Body of pancreas (tissue), 4 donors: Measurements from ENCODE around the gene DFFB. TPM values are rescaled to one million over a fixed set of nuclear protein-coding genes. Genes with fewer than 3 reads are reported as not detected.

ENCODE experiments used
- ATAC-seq: fragments of 150-250 bp; one replicate; pipeline ENCODE4 v1.9.1; 2016
- DNase-seq, 4 donors: peaks; one replicate each; pipeline ENCODE4 v3.0.0-alpha.2; 2019
- H3K27ac ChIP-seq, 4 donors: fragments of 200-600 bp; sonication (generic); 1 replicate in 3 of 4; 2 replicates in 1 of 4; pipeline versions ENCODE4 v1.5.1 to v1.6.1; 2016 to 2019; ENCODE audit warnings: mild to moderate bottlenecking in 1 of 4, mixed read lengths in 1 of 4, moderate library complexity in 1 of 4
- H3K27me3 ChIP-seq, 2 donors: fragments of 200-600 bp; sonication (generic); one replicate each; pipeline ENCODE4 v1.6.0; 2016; ENCODE audit warnings: mild to moderate bottlenecking in 1 of 2
- H3K36me3 ChIP-seq, 2 donors: fragments of 200-600 bp; sonication (generic); replicated peaks in 1 of 2; 2 replicates each; pipeline ENCODE4 v1.5.1; 2016; ENCODE audit warnings: low read depth in 2 of 2; ENCODE audit not compliant: insufficient read depth in 1 of 2
- H3K4me1 ChIP-seq: fragments of 200-600 bp; sonication (generic); one replicate; pipeline ENCODE4 v1.6.0; 2016
- H3K4me3 ChIP-seq, 2 donors: fragments of 200-600 bp; sonication (generic); 1 replicate in 1 of 2; 2 replicates in 1 of 2; pipeline ENCODE4 v1.5.1; 2016 to 2019
- H3K9me3 ChIP-seq, 3 donors: fragments of 200-600 bp; sonication (generic); 1 replicate in 2 of 3; 2 replicates in 1 of 3; pipeline ENCODE4 v1.5.1; 2016
- POLR2A ChIP-seq, 3 donors: fragments of 450-650 bp; IDR thresholded peaks; one replicate each; pipeline ENCODE4 v1.6.1; 2016; ENCODE audit warnings: antibody characterized with exemption in 3 of 3, mild to moderate bottlenecking in 2 of 3
- WGBS, 2 donors: methylation state at CpG; one replicate each; pipeline ENCODE4 v1.1.5; 2017; 5-methylcytosine and 5-hydroxymethylcytosine counted together
- intact Hi-C: fragments of 100-400 bp; cut with DNase I; formaldehyde crosslinking; loops from one replicate; pipeline ENCODE4 v1.15.1; 2023
- total RNA-seq, 2 donors: library from RNA; depleted of rRNA; stranded (reverse); fragments of >200 nt; gene quantifications; one replicate each; pipeline ENCODE4 v1.1.0, GENCODE V29; 2016
- TF ChIP-seq, protein P1 (sequence below), 7 experiments: fragments of 450-650 bp in 4 of 7; fragments of 200-600 bp in 3 of 7; sonication (generic) in 3 of 7; IDR thresholded peaks; one replicate each; pipeline ENCODE4 v1.5.1; 2016 to 2019; ENCODE audit warnings: antibody characterized with exemption in 7 of 7

Gene DFFB
- total RNA-seq, 2 donors from 2014 or later: 6.5 to 13.5 TPM

DNA sequence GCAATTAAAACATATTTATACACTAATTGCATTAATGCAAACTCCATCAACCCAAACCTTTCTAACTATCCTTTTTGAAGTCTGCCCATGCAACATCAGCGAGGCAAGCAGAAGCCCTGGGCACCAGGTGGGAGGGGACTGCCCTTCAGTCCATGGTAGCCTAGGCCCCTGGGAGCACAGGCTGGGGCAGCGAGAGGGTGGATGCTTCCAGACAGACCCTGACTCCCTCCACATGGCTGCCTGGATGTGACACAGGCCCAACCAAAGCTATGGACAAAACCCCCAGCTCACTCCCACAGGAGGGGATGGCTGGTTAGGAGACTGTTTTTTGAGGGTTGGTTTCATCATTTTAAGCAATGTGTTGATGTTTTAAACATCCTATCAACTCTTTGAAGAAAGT lies 43.2 kb upstream of the DFFB start:
- TF ChIP-seq, protein P1, sequence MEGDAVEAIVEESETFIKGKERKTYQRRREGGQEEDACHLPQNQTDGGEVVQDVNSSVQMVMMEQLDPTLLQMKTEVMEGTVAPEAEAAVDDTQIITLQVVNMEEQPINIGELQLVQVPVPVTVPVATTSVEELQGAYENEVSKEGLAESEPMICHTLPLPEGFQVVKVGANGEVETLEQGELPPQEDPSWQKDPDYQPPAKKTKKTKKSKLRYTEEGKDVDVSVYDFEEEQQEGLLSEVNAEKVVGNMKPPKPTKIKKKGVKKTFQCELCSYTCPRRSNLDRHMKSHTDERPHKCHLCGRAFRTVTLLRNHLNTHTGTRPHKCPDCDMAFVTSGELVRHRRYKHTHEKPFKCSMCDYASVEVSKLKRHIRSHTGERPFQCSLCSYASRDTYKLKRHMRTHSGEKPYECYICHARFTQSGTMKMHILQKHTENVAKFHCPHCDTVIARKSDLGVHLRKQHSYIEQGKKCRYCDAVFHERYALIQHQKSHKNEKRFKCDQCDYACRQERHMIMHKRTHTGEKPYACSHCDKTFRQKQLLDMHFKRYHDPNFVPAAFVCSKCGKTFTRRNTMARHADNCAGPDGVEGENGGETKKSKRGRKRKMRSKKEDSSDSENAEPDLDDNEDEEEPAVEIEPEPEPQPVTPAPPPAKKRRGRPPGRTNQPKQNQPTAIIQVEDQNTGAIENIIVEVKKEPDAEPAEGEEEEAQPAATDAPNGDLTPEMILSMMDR (IDR thresholded peaks at IDR 0.05): no peak
- H3K4me3 ChIP-seq: no peak overlapping the region
- ATAC-seq (no peak), DNase-seq (no peak)
- H3K9me3 ChIP-seq: no peaks in the 10 kb centered on the region
- WGBS, 2 donors: 89 to 100% methylated on average over 1 to 2 of the region's 2 CpGs
- peaks cover 0 to 13% of the 10 kb centered on the region in 2 donors for H3K36me3 ChIP-seq
- intact Hi-C loops: no loop called here
- no peaks in the 10 kb centered on the region for H3K27me3 ChIP-seq
- H3K4me1 ChIP-seq: no peaks in the 10 kb centered on the region
- H3K27ac ChIP-seq: no peak overlapping the region

DNA sequence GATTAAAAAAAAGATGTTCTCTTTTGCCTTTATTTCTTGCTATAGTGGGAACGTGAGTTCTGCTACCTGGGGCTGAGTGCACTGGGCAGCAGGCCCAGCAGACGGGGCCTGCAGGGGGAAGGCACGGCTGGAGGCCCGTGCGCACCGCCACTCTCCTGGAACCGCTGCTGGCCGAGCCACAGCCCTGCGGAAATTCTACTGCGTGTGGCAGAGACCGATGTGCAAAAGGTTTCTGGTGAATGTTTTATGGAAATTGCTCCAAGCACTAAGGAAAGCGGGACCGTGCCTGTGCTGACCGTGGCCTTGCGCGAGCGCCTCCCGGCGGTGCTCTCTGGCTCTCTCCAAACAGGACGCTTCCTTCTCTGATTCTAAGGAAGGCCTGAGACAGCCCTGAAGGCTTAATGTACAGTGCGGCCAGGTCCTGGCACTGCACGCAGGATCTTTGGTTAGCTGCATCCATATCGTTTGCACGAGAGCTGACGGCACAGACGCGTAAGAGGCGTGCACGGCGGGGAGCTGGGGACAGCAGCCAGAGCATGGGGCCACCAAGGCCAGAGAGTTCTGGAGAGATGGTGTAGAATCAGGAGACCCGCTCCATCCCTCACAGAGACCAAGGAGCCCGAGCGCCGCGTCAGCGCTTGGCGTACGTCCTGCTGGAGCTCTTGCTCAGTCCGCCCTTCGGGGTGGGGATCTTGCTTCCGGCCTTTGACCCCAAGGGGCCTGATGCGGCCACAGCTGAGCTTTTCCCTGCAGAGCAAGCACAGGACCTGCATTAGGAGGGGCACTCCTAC lies 42.3 kb upstream of the DFFB start:
- no peak overlapping the region for H3K27ac ChIP-seq
- WGBS, 2 donors: 91 to 94% methylated on average over 40 to 42 of the region's 42 CpGs
- H3K36me3 ChIP-seq: peaks cover 0 to 14% of the 10 kb centered on the region in 2 donors
- no peak for ATAC-seq
- no peak overlapping the region for H3K4me3 ChIP-seq
- intact Hi-C loops: no loop called here
- no peaks in the 10 kb centered on the region for H3K9me3 ChIP-seq
- DNase-seq: no peak
- TF ChIP-seq POLR2A (IDR thresholded peaks at IDR 0.05): no peak
- TF ChIP-seq, protein P1 (IDR thresholded peaks at IDR 0.05): no peak
- H3K27me3 ChIP-seq: no peaks in the 10 kb centered on the region
- no peaks in the 10 kb centered on the region for H3K4me1 ChIP-seq

DNA sequence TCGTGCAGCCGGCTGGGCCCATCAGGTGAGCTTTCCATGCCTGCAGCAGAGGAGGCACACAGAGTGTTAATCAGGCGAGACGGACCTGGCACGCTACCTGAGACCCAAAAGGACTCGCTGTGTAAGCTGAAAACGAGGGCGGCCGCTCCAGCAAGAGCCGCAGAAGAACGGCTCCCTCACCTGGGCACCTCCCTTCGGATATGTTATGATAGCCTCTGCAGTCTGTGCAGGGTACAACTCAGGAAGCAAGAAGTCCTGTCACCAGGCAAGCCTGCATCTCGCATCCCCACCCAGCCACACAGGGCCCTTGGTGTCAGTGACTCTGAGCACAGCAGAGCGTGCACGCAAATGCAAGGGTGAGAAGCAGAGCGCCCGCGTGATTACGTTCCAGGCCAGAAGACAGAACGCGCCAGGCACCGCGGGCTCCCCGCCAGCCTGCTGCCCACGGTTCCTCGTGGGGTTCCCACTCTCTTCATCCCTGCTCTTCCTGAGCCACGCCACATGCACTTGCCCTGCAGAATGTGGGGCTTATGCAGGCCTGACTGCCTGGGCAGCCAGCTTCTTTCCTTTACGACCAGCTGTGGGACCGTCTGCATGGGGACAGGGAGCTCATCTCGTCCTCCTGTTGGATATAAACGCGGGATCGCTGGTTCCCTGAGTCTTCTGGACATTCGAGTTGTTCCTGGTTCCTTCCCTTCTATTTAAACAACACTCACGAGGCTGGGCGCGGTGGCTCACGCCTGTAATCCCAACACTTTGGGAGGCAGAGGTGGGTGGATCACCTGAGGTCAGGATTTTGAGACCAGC lies 40.7 kb upstream of the DFFB start:
- WGBS, 2 donors: 83 to 90% methylated on average over 16 to 38 of the region's 38 CpGs

DNA sequence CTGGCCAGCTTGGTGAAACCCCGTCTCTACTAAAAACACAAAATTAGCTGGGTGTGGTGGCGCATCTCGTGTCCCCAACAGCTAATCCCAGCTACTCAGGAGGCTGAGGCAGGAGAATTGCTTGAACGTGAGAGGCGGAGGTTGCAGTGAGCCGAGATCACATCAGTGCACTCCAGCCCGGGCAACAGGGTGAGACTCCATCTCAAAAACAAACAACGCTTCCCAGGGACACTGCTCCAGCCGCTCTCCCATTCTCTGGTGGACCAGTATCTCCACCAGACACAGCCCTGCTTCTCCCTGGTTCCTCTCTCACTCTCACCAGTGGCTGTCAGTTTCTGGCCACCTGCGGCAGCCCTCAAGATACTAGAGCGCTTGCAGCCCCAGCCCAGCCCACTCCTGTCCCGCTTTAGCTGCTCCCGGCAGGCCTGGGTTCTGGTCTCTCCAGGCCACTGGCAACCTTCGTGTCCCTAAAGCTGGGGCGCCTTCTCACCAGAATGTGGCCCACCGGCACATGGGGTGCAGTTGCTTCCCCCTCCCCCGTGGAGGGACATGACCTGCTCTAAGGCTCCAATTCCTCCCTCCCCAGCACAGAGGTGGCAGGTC lies 40.0 kb upstream of the DFFB start:
- Histone ChIP-seq H3K9me3 (no peaks in the 10 kb centered on the region), H3K27ac (no peak overlapping the region), H3K4me3 (no peak overlapping the region), H3K27me3 (no peaks in the 10 kb centered on the region), H3K36me3 (peaks cover 0 to 23% of the 10 kb centered on the region in 2 donors), H3K4me1 (no peaks in the 10 kb centered on the region)
- 92% methylated on average over 16 to 17 of the region's 17 CpGs for WGBS, 2 donors
- DNase-seq (no peak), ATAC-seq (no peak)
- TF ChIP-seq POLR2A (IDR thresholded peaks at IDR 0.05): no peak
- TF ChIP-seq, protein P1 (IDR thresholded peaks at IDR 0.05): no peak
- intact Hi-C loops: no loop called here

More for the DNA sequence above, 40.7 kb upstream of the DFFB start:
- H3K4me1 ChIP-seq: no peaks in the 10 kb centered on the region
- no peak for DNase-seq
- intact Hi-C loops: no loop called here
- no peaks in the 10 kb centered on the region for H3K27me3 ChIP-seq
- H3K36me3 ChIP-seq: peaks cover 0 to 23% of the 10 kb centered on the region in 2 donors
- TF ChIP-seq POLR2A (IDR thresholded peaks at IDR 0.05): no peak
- TF ChIP-seq, protein P1 (IDR thresholded peaks at IDR 0.05): no peak
- no peak overlapping the region for H3K4me3 ChIP-seq
- no peaks in the 10 kb centered on the region for H3K9me3 ChIP-seq
- H3K27ac ChIP-seq: no peak overlapping the region
- no peak for ATAC-seq
